Kidney epithelial cell (primary cell): Measurements from ENCODE around the gene DCUN1D3. TPM values are rescaled to one million over a fixed set of nuclear protein-coding genes. Genes with fewer than 3 reads are reported as not detected.

Source experiments
- DNase-seq: peaks from one replicate; pipeline ENCODE4 v3.0.0-alpha.2; 2010; ENCODE audit warnings: low read depth
- H3K27me3 ChIP-seq: 2 replicates; pipeline ENCODE4 v1.6.0; 2011; ENCODE audit warnings: low read length; ENCODE audit not compliant: control insufficient read depth, insufficient read depth
- H3K36me3 ChIP-seq: 2 replicates; pipeline ENCODE4 v1.5.1; 2011; ENCODE audit warnings: low read length; ENCODE audit not compliant: control insufficient read depth, insufficient read depth
- H3K4me3 ChIP-seq: 2 replicates; pipeline ENCODE4 v1.5.1; 2011; ENCODE audit warnings: low read depth, mild to moderate bottlenecking, control low read depth, low read length
- total RNA-seq: library from RNA; depleted of rRNA; stranded (reverse); fragments of >200 nt; gene quantifications from 2 replicates; pipeline ENCODE4 v1.2.3, GENCODE V29; 2015
- TF ChIP-seq, protein P1 (sequence below): IDR thresholded peaks from 2 replicates; pipeline ENCODE4 v1.5.1; 2011; ENCODE audit warnings: mild to moderate bottlenecking, moderate library complexity, low read length, control low read depth, inconsistent platforms; ENCODE audit not compliant: insufficient read depth, poor library complexity, severe bottlenecking

Gene DCUN1D3
- total RNA-seq, 1 donor from 2014 or later = 14.8 TPM

DNA sequence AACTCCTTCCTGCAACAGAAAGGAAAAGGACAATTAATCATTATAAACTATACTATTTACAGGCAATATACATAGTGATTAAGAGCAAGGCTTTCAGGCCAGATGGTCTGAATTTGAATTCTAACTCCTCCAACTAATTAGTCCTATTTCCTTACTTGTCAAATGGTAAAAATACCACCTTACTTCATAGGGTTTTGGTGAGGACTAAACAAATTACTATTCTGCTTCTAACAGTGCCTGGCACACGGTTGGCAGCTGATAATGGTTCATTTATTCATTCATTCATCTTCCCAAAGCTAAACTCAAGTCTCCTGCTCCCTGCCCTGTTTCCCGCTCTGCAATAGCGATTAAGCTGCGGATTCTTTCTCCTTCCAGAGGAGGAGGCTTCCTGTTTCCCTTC is 39.8 kb downstream of the DCUN1D3 start:
- no peak for DNase-seq
- Histone ChIP-seq H3K4me3 (no peak overlapping the region), H3K27me3 (no peaks in the 10 kb centered on the region), H3K36me3 (peaks cover 1% of the 10 kb centered on the region)
- TF ChIP-seq, protein P1, sequence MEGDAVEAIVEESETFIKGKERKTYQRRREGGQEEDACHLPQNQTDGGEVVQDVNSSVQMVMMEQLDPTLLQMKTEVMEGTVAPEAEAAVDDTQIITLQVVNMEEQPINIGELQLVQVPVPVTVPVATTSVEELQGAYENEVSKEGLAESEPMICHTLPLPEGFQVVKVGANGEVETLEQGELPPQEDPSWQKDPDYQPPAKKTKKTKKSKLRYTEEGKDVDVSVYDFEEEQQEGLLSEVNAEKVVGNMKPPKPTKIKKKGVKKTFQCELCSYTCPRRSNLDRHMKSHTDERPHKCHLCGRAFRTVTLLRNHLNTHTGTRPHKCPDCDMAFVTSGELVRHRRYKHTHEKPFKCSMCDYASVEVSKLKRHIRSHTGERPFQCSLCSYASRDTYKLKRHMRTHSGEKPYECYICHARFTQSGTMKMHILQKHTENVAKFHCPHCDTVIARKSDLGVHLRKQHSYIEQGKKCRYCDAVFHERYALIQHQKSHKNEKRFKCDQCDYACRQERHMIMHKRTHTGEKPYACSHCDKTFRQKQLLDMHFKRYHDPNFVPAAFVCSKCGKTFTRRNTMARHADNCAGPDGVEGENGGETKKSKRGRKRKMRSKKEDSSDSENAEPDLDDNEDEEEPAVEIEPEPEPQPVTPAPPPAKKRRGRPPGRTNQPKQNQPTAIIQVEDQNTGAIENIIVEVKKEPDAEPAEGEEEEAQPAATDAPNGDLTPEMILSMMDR = no peak

DNA sequence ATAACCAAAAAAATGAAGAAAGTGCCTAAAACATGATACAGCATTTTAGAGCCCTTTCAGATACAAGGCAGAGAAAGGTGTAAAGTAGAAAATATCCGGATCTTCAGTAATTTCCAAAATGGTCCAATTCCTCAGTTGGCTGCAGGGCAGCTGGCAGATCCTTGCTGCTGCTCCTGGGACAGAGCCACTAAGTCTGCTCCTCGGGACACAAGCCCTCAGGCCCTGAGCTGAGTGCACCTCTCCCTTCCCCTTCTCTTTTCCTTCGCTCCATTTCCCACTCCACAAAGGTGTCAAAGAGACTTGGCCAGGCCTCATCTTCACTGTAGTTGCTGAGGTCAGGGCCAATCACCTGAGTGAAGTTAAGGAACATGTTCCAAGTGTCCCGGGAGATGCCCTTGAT is 40.5 kb downstream of the DCUN1D3 start:
- Histone ChIP-seq H3K4me3 (no peak overlapping the region), H3K36me3 (peaks cover 1% of the 10 kb centered on the region), H3K27me3 (no peaks in the 10 kb centered on the region)
- TF ChIP-seq, protein P1 = no peak
- no peak for DNase-seq

DNA sequence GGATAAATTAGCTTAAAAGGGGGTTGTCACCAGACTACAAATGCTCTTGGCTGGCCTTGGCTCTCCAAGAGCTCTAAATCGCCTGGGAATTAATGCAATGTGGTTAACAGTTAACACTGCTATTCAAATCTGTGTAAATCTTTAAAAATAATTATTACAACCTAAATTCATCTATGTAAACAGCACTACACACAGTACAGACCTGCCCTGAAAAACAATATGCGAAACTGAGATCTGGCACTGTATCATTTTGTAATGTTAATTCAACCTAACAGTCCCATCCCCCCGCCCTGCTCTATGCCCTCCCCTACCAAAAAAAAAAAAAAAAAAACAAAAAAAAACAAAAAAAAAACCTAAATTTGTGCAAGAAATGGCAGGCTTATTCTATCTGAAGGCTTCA is 40.9 kb downstream of the DCUN1D3 start:
- peaks cover 1% of the 10 kb centered on the region for H3K36me3 ChIP-seq
- no peak for DNase-seq
- H3K4me3 ChIP-seq = no peak overlapping the region
- TF ChIP-seq, protein P1 = no peak
- H3K27me3 ChIP-seq = no peaks in the 10 kb centered on the region

DNA sequence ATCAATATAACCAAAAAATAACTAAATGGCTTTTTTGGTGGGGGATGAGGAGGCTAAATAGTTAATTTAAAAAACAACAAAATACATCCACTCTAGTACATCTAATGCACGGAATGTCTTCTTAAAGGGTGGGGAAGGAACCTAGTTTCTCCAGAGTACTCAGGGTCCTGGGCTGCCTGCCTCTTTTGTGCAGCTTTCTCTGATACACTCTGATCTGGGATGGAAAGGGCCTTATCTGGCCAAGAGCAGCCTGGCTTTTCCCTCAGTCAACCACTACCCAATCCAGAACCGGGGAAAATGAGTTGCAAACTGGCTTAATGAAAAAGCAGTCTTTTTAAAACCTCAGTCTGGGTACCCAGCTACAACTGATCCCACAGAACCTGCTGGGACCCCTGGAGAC is 42.9 kb downstream of the DCUN1D3 start:
- TF ChIP-seq, protein P1 = no peak
- Histone ChIP-seq H3K36me3 (peaks cover 1% of the 10 kb centered on the region), H3K4me3 (no peak overlapping the region), H3K27me3 (no peaks in the 10 kb centered on the region)
- DNase-seq = no peak

DNA sequence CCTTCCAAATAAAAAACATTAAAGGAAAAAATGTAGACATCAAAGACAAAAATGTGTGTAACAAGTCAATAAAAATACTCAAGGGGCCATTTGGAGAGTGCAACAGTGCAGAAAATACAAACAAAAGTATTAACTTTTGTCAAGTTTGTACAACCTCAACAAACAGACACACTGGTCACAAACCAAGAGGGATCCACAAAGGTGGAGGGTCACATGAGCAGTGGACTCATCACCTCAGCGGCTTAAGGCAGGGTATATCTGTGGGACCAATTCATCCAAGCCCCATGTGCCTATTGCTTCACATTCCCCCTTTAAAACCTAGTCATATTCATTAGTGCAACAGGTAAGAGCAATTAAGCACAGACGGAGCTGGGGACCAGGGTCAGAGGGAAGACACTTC is 45.2 kb downstream of the DCUN1D3 start:
- Histone ChIP-seq H3K27me3 (no peaks in the 10 kb centered on the region), H3K4me3 (no peak overlapping the region), H3K36me3 (no peaks in the 10 kb centered on the region)
- DNase-seq = no peak
- TF ChIP-seq, protein P1 = no peak

DNA sequence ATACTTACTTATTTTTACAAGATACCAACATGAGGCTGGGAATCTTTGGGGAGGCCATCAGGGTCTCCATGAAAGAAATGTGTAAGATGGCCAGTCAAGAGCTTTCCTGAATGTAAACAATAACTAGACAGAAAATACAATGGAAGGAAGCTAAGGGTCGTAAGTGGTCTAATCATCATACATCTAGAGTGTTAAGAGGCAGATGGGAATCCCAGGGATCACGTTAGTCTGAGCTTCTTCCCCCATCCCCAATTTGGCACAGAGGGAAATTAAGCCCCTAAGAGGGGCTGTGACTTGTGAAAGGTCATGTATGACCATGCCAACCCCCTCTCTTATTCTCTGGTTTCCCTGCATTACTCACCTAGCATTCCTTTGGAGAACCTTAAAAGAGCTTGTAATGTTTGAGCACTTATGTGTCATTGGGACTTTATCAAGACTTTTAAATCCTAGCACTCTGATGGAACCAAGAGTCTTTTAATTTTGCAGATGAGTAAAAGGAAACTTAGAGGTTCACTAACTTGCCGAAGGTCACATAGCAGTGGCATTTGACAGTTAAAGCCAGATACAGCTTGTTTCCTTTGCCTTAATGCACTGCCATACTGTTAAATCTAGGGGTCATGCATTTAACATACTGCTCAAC is 46.1 kb downstream of the DCUN1D3 start:
- no peaks in the 10 kb centered on the region for H3K36me3 ChIP-seq
- TF ChIP-seq, protein P1 = no peak

More for the DNA sequence above, 46.1 kb downstream of the DCUN1D3 start:
- Histone ChIP-seq H3K4me3 (no peak overlapping the region), H3K27me3 (no peaks in the 10 kb centered on the region)
- DNase-seq = no peak
